Posterior cingulate gyrus (tissue), 11 donors: ENCODE results near the gene DMBX1.

Experiments
- DNase-seq, 10 donors: peaks; one replicate each; pipeline versions ENCODE4 v3.0.0 to v3.0.0-alpha.2; 2020 to 2021; ENCODE audit warnings: mixed read lengths in 3 of 10
- intact Hi-C: fragments of 100-400 bp; cut with DNase I; formaldehyde crosslinking; loops from one replicate; pipeline ENCODE4 v1.15.1; 2023

DMBX1 gene

GRCh38 chr1:46495778-46496177 lies 6.1 kb downstream of the DMBX1 start:
- intact Hi-C loops: no loop called here
- peak in 1 of 10 donors; percentile 24 for DNase-seq

GRCh38 chr1:46496505-46496904 lies 6.9 kb downstream of the DMBX1 start:
- DNase-seq: peak in 2 of 10 donors; percentile 13 to 63

GRCh38 chr1:46497020-46497419 lies 7.4 kb downstream of the DMBX1 start:
- no peak for DNase-seq
- intact Hi-C loops: no loop called here

More at GRCh38 chr1:46496505-46496904, 6.9 kb downstream of the DMBX1 start:
- intact Hi-C loops: no loop called here

- intact Hi-C loops: no loop called here
- peak in 2 of 10 donors; percentile 42 to 43 for DNase-seq
Measured at GRCh38 chr1:46497665-46498064, 8.0 kb downstream of the DMBX1 start.

GRCh38 chr1:46501528-46501927 lies 11.9 kb downstream of the DMBX1 start:
- intact Hi-C loops: no loop called here
- no peak for DNase-seq

- DNase-seq: no peak
- intact Hi-C loops: no loop called here
Measured at GRCh38 chr1:46503421-46503820, 13.8 kb downstream of the DMBX1 start.

- no peak for DNase-seq
- intact Hi-C loops: no loop called here
Measured at GRCh38 chr1:46506470-46507219, 17.0 kb downstream of the DMBX1 start.

- intact Hi-C loops: no loop called here
- peak in 1 of 10 donors; percentile 27 for DNase-seq
Measured at GRCh38 chr1:46508757-46509156, 19.1 kb downstream of the DMBX1 start.

GRCh38 chr1:46510341-46510997 lies 20.8 kb downstream of the DMBX1 start:
- intact Hi-C loops: no loop called here
- peak in 1 of 10 donors; percentile 61 for DNase-seq

GRCh38 chr1:46510998-46511365 lies 21.3 kb downstream of the DMBX1 start:
- peak in 1 of 10 donors; percentile 73 for DNase-seq
- intact Hi-C loops: no loop called here

- intact Hi-C loops: no loop called here
- DNase-seq: peak in 2 of 10 donors; percentile 37 to 63
Measured at GRCh38 chr1:46512135-46512791, 22.6 kb downstream of the DMBX1 start.

- intact Hi-C loops: no loop called here
- DNase-seq: peak in 1 of 10 donors; percentile 50
Measured at GRCh38 chr1:46512792-46513190, 23.2 kb downstream of the DMBX1 start.

- intact Hi-C loops: no loop called here
- DNase-seq: peak in 1 of 10 donors; percentile 0
Measured at GRCh38 chr1:46513536-46513935, 23.9 kb downstream of the DMBX1 start.

- intact Hi-C loops: no loop called here
- DNase-seq: peak in 2 of 10 donors; percentile 30 to 68
Measured at GRCh38 chr1:46515576-46515975, 25.9 kb downstream of the DMBX1 start.

- intact Hi-C loops: no loop called here
- DNase-seq: peak in 2 of 10 donors; percentile 55 to 80
Measured at GRCh38 chr1:46516200-46516950, 26.7 kb downstream of the DMBX1 start.

GRCh38 chr1:46517010-46517600 lies 27.5 kb downstream of the DMBX1 start:
- DNase-seq: peak in 1 of 10 donors; percentile 62
- intact Hi-C loops: no loop called here

GRCh38 chr1:46517932-46518498 lies 28.4 kb downstream of the DMBX1 start:
- intact Hi-C loops: no loop called here
- peak in 1 of 10 donors; percentile 14 for DNase-seq

- intact Hi-C loops: no loop called here
Measured at GRCh38 chr1:46519209-46519608, 29.6 kb downstream of the DMBX1 start.

GRCh38 chr1:46520063-46520911 lies 30.7 kb downstream of the DMBX1 start:
- intact Hi-C loops: no loop called here
- DNase-seq: peak in 2 of 10 donors; percentile 71 to 79

More at GRCh38 chr1:46519209-46519608, 29.6 kb downstream of the DMBX1 start:
- peak in 1 of 10 donors; percentile 6 for DNase-seq
